Chondrocyte (in vitro differentiated cells): ENCODE results near the gene TMEM255A. TPM values are rescaled to one million over a fixed set of nuclear protein-coding genes. Genes with fewer than 3 reads are reported as not detected.
A peak's percentile ranks its signal among the peaks of the same experiment; 100 is the strongest.

Experiments used
- DNase-seq: peaks from one replicate; pipeline ENCODE4 v3.0.0; 2021; ENCODE audit warnings: mixed read lengths, low spot score
- H3K27ac Mint-ChIP-seq: one replicate; pipeline ENCODE4 v1.8.0; 2021; ENCODE audit warnings: mild to moderate bottlenecking, moderate library complexity, mixed read lengths; ENCODE audit not compliant: unreplicated experiment
- H3K27me3 Mint-ChIP-seq: 2 replicates; pipeline ENCODE4 v1.8.0; 2021; ENCODE audit warnings: low read depth, mixed read lengths
- H3K36me3 Mint-ChIP-seq: 2 replicates; pipeline ENCODE4 v1.8.0; 2021; ENCODE audit warnings: low read depth, mixed read lengths
- H3K4me1 Mint-ChIP-seq: 2 replicates; pipeline ENCODE4 v1.8.0; 2021; ENCODE audit warnings: low read depth, mild to moderate bottlenecking, mixed read lengths
- H3K4me3 Mint-ChIP-seq: one replicate; pipeline ENCODE4 v1.8.0; 2021; ENCODE audit warnings: mild to moderate bottlenecking, moderate library complexity, mixed read lengths; ENCODE audit not compliant: unreplicated experiment
- H3K9me3 Mint-ChIP-seq: 2 replicates; pipeline ENCODE4 v1.8.0; 2021; ENCODE audit warnings: low read depth, mixed read lengths
- total RNA-seq: library from RNA; stranded (reverse); gene quantifications from 3 replicates; pipeline ENCODE4 v1.2.1, GENCODE V29; 2021
- TF ChIP-seq, protein P1 (sequence below): fragments of 200-600 bp; sonication (generic); IDR thresholded peaks from 2 replicates; pipeline ENCODE4 v1.5.0; 2021; ENCODE audit warnings: antibody characterized with exemption, mild to moderate bottlenecking, moderate library complexity

Gene TMEM255A
- total RNA-seq, 1 donor from 2014 or later: 0.10 TPM

DNA sequence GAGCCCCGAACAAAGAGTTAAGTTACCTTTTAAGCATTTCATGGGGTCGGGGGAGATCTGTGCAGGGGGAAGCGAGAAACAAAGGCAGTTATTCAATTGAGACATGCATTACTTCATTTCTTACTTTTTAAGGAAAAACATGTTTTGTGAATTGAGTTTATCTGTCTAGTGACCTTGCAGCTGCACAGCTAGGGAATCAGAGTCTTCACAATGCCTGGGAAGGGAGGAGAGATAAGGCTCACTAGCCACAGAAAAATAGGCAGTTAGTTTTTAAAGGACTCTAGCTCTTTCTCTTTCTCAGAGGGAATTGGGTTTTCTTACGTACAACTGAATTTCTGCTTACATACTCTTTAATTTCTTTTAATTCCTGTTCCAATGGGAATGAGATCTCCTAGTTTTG, 86.9 kb downstream of the TMEM255A start:
- Mint-ChIP-seq H3K4me1 (no peaks in the 10 kb centered on the region), H3K27me3 (no peaks in the 10 kb centered on the region), H3K36me3 (peaks cover 1% of the 10 kb centered on the region), H3K4me3 (no peak overlapping the region), H3K27ac (no peak overlapping the region), H3K9me3 (peaks cover 3% of the 10 kb centered on the region)
- TF ChIP-seq, protein P1, sequence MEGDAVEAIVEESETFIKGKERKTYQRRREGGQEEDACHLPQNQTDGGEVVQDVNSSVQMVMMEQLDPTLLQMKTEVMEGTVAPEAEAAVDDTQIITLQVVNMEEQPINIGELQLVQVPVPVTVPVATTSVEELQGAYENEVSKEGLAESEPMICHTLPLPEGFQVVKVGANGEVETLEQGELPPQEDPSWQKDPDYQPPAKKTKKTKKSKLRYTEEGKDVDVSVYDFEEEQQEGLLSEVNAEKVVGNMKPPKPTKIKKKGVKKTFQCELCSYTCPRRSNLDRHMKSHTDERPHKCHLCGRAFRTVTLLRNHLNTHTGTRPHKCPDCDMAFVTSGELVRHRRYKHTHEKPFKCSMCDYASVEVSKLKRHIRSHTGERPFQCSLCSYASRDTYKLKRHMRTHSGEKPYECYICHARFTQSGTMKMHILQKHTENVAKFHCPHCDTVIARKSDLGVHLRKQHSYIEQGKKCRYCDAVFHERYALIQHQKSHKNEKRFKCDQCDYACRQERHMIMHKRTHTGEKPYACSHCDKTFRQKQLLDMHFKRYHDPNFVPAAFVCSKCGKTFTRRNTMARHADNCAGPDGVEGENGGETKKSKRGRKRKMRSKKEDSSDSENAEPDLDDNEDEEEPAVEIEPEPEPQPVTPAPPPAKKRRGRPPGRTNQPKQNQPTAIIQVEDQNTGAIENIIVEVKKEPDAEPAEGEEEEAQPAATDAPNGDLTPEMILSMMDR: no peak
- DNase-seq: no peak

DNA sequence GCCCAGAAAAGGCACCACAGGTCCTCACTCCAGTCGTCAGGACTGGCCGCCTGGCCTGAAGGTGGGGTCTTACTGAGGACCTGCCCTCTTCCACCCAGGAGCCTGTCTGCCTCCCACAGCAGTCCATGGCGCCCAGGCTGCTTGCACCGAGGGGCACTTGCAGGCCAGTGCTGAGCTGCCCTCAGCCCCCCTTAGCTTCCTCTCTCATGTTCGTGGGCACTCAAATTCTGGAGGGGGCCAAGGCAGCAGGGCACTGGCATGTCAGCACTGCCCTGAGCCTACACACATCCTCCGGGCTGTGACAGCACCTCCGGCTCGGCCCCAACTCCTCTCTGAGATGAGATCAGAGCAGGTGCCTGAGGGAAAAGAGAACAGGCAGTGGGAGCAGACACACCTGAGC, 87.9 kb downstream of the TMEM255A start:
- H3K36me3 Mint-ChIP-seq: peaks cover 1% of the 10 kb centered on the region
- no peaks in the 10 kb centered on the region for H3K4me1 Mint-ChIP-seq
- H3K27me3 Mint-ChIP-seq: no peaks in the 10 kb centered on the region
- DNase-seq: no peak
- TF ChIP-seq, protein P1: no peak
- H3K4me3 Mint-ChIP-seq: no peak overlapping the region
- no peaks in the 10 kb centered on the region for H3K9me3 Mint-ChIP-seq
- no peak overlapping the region for H3K27ac Mint-ChIP-seq

DNA sequence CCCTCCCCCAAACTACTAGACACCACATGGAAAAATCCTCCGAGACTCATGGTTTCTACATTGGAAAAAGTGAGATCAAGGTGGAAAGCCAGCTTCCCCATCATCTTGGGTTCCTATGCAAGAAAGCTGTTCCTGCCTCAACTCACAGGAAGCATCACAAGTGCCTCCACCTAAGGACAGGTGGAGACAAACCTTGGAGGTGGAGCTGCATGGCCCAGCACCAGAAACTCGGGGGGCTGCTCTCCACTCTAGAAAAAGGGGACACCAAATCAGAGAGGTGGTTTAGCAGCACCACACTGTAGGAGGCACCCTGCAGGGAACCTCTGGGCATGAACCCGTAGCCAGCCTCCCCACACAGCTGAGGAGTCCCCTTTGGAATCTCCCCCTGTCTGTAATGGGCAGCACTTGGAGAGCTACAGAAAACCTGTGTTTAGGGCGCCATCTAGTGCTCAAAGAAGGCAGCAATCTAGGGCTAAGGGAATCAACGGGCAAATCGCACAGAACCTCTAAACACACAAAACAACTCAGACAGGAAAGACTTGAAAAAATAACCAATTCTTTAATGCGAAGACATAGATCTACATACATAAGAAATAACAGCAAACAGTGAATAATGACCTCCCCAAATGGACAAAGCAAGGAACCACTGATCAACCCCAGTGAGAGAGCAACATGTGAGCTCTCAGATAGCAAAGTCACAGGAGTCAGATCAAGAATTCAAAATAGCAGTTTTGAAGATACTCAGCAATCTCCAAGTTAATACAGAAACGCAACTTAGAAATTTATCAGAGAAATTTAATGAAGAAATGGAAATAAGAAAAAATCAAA, 97.6 kb downstream of the TMEM255A start:
- H3K9me3 Mint-ChIP-seq: no peaks in the 10 kb centered on the region

More for the DNA sequence above, 97.6 kb downstream of the TMEM255A start:
- Mint-ChIP-seq H3K4me3 (no peak overlapping the region), H3K27me3 (peaks cover 1% of the 10 kb centered on the region), H3K4me1 (peaks cover 3% of the 10 kb centered on the region), H3K36me3 (no peaks in the 10 kb centered on the region), H3K27ac (no peak overlapping the region)
- TF ChIP-seq, protein P1: peak; percentile 81
- DNase-seq: no peak

Other genes starting within 250 kb of the TMEM255A start
- not detected in 3 replicates for gene RHOXF2B, start 233.8 kb downstream of the TMEM255A start, total RNA-seq
- not detected in 3 replicates for gene RHOXF1, start 195.5 kb downstream of the TMEM255A start, total RNA-seq
- gene RHOXF2, start 152.8 kb downstream of the TMEM255A start, total RNA-seq: not detected in 3 replicates
- 10.5 to 11.8 TPM (median 11.2 TPM) in 3 replicates for gene ZBTB33, start 60.6 kb downstream of the TMEM255A start, total RNA-seq
- gene ATP1B4, start 50.6 kb upstream of the TMEM255A start, total RNA-seq: not detected in 3 replicates
- 155 to 171 TPM (median 157 TPM) in 3 replicates for gene LAMP2, start 157.8 kb upstream of the TMEM255A start, total RNA-seq
- gene CUL4B, start 249.5 kb upstream of the TMEM255A start, total RNA-seq: 41.5 to 55.7 TPM (median 44.1 TPM) in 3 replicates